ENCODE results near the gene CDCA3.

DNA sequence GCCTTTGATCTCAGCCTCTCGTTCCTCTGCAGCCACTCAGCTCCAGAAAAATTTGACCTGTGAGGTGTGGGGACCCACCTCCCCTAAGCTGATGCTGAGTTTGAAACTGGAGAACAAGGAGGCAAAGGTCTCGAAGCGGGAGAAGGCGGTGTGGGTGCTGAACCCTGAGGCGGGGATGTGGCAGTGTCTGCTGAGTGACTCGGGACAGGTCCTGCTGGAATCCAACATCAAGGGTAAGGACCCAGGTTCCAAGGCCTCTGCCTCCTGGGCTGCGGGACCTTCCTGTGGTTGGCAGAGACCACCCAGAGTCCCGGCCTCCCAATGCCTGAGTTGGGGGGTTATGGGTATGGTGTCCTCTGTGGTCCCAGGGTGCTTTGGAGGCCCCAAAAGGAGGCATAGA lies 34.0 kb downstream of the CDCA3 start:
- TF ChIP-seq, protein P1, sequence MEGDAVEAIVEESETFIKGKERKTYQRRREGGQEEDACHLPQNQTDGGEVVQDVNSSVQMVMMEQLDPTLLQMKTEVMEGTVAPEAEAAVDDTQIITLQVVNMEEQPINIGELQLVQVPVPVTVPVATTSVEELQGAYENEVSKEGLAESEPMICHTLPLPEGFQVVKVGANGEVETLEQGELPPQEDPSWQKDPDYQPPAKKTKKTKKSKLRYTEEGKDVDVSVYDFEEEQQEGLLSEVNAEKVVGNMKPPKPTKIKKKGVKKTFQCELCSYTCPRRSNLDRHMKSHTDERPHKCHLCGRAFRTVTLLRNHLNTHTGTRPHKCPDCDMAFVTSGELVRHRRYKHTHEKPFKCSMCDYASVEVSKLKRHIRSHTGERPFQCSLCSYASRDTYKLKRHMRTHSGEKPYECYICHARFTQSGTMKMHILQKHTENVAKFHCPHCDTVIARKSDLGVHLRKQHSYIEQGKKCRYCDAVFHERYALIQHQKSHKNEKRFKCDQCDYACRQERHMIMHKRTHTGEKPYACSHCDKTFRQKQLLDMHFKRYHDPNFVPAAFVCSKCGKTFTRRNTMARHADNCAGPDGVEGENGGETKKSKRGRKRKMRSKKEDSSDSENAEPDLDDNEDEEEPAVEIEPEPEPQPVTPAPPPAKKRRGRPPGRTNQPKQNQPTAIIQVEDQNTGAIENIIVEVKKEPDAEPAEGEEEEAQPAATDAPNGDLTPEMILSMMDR (IDR thresholded peaks at IDR 0.05; ENCODE audit: insufficient read depth, low read length) = no peak
- TF ChIP-seq POLR2AphosphoS5 (IDR thresholded peaks at IDR 0.05; ENCODE audit: low read depth) (no peak), GABPA (IDR thresholded peaks at IDR 0.05; ENCODE audit: low read depth) (no peak)
- TF ChIP-seq, protein P2, sequence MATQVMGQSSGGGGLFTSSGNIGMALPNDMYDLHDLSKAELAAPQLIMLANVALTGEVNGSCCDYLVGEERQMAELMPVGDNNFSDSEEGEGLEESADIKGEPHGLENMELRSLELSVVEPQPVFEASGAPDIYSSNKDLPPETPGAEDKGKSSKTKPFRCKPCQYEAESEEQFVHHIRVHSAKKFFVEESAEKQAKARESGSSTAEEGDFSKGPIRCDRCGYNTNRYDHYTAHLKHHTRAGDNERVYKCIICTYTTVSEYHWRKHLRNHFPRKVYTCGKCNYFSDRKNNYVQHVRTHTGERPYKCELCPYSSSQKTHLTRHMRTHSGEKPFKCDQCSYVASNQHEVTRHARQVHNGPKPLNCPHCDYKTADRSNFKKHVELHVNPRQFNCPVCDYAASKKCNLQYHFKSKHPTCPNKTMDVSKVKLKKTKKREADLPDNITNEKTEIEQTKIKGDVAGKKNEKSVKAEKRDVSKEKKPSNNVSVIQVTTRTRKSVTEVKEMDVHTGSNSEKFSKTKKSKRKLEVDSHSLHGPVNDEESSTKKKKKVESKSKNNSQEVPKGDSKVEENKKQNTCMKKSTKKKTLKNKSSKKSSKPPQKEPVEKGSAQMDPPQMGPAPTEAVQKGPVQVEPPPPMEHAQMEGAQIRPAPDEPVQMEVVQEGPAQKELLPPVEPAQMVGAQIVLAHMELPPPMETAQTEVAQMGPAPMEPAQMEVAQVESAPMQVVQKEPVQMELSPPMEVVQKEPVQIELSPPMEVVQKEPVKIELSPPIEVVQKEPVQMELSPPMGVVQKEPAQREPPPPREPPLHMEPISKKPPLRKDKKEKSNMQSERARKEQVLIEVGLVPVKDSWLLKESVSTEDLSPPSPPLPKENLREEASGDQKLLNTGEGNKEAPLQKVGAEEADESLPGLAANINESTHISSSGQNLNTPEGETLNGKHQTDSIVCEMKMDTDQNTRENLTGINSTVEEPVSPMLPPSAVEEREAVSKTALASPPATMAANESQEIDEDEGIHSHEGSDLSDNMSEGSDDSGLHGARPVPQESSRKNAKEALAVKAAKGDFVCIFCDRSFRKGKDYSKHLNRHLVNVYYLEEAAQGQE (IDR thresholded peaks at IDR 0.05; ENCODE audit: insufficient replicate concordance, low read depth) = no peak

Data from HL-60 (cell line).